Testis (tissue), 3 donors: Measurements from ENCODE around the gene HMMR. TPM values are rescaled to one million over a fixed set of nuclear protein-coding genes. Genes with fewer than 3 reads are reported as not detected.

Source experiments
- DNase-seq: peaks from one replicate; pipeline ENCODE4 v3.0.0-alpha.2; 2019
- H3K27ac ChIP-seq, 2 donors: fragments of 200-600 bp; sonication (generic); one replicate each; pipeline ENCODE4 v1.5.1; 2019
- H3K27me3 ChIP-seq: fragments of 200-600 bp; sonication (generic); one replicate; pipeline ENCODE4 v1.5.1; 2019
- H3K36me3 ChIP-seq: fragments of 200-600 bp; sonication (generic); one replicate; pipeline ENCODE4 v1.5.1; 2017; ENCODE audit warnings: low read depth; ENCODE audit errors: missing control alignments
- H3K4me1 ChIP-seq: fragments of 200-600 bp; sonication (generic); one replicate; pipeline ENCODE4 v1.5.1; 2019
- H3K4me3 ChIP-seq, 2 donors: fragments of 200-600 bp; sonication (generic); one replicate each; pipeline ENCODE4 v1.5.1; 2017 to 2019
- H3K9me3 ChIP-seq: fragments of 200-600 bp; sonication (generic); one replicate; pipeline ENCODE4 v1.5.1; 2017
- CTCF ChIP-seq, 3 experiments: fragments of 450-650 bp in 2 of 3; fragments of 200-600 bp in 1 of 3; sonication (generic) in 1 of 3; IDR thresholded peaks; one replicate each; pipeline ENCODE4 v1.5.1; 2016 to 2019; ENCODE audit warnings: antibody characterized with exemption in 3 of 3, mild to moderate bottlenecking in 2 of 3, moderate library complexity in 1 of 3
- POLR2A ChIP-seq: fragments of 450-650 bp; IDR thresholded peaks from one replicate; pipeline ENCODE4 v1.6.1; 2017; ENCODE audit warnings: antibody characterized with exemption, mild to moderate bottlenecking, moderate library complexity
- WGBS, 2 donors: methylation state at CpG; one replicate each; pipeline ENCODE4 v1.1.5; 2018; 5-methylcytosine and 5-hydroxymethylcytosine counted together
- intact Hi-C: fragments of 100-400 bp; cut with DNase I; formaldehyde crosslinking; loops from one replicate; pipeline ENCODE4 v1.15.1; 2023; ENCODE audit warnings: low total_unique reads
- polyA plus RNA-seq: library from polyadenylated mRNA; stranded (reverse); fragments of 350-450 nt; fragmentation: Illumina TruSeq; extraction: RNeasy Lipid Tissue Mini Kit (QIAGEN cat#74804); gene quantifications from one replicate; pipeline ENCODE4 v1.2.3, GENCODE V29; 2014; ENCODE audit warnings: low read depth, low replicate concordance; ENCODE audit not compliant: insufficient read depth
- total RNA-seq, 2 donors: library from RNA; depleted of rRNA; stranded (reverse); fragments of >200 nt; gene quantifications; one replicate each; pipeline ENCODE4 v1.2.3, GENCODE V29; 2016

The HMMR gene
- total and polyA plus RNA-seq, 3 donors from 2014 or later: 11.5 to 20.9 (median 14.5) TPM

- no peak for TF ChIP-seq POLR2A
- no peak for TF ChIP-seq CTCF (IDR thresholded peaks at IDR 0.05)
- Histone ChIP-seq H3K9me3 (no peaks in the 10 kb centered on the region), H3K36me3 (no peaks in the 10 kb centered on the region), H3K27me3 (no peaks in the 10 kb centered on the region), H3K4me1 (peaks cover 9% of the 10 kb centered on the region), H3K4me3 (peak overlapping the region; percentile 84 to 85), H3K27ac (peak overlapping the region in 1 of 2 donors; percentile 98)
- no peak for DNase-seq
- 25 to 31% methylated on average over 8 of the region's 8 CpGs for WGBS, 2 donors
- intact Hi-C loops: loop anchor here (10.0 kb wide), 1 partner anchor 48 kb away; no protein-coding TSS in a partner anchor
Measured at GRCh38 chr5:163502521-163502920, 42.1 kb downstream of the HMMR start.

- 1% methylated on average over 17 of the region's 17 CpGs for WGBS, 2 donors
- peak; percentile 77 for DNase-seq
- no peak for TF ChIP-seq CTCF (IDR thresholded peaks at IDR 0.05)
- no peak for TF ChIP-seq POLR2A
- Histone ChIP-seq H3K27me3 (no peaks in the 10 kb centered on the region), H3K36me3 (no peaks in the 10 kb centered on the region), H3K9me3 (no peaks in the 10 kb centered on the region), H3K27ac (peak overlapping the region; percentile 94 to 98), H3K4me1 (peaks cover 17% of the 10 kb centered on the region), H3K4me3 (peak overlapping the region; percentile 84 to 85)
- intact Hi-C loops: loop anchor here (10.0 kb wide), 1 partner anchor 49 kb away; no protein-coding TSS in a partner anchor
Measured at GRCh38 chr5:163503106-163504078, 43.0 kb downstream of the HMMR start.

- Histone ChIP-seq H3K36me3 (no peaks in the 10 kb centered on the region), H3K9me3 (no peaks in the 10 kb centered on the region), H3K27ac (peak overlapping the region; percentile 94 to 98), H3K27me3 (no peaks in the 10 kb centered on the region), H3K4me1 (peaks cover 24% of the 10 kb centered on the region), H3K4me3 (peak overlapping the region; percentile 84 to 85)
- intact Hi-C loops: loop anchor here (10.0 kb wide), 1 partner anchor 50 kb away; no protein-coding TSS in a partner anchor
- TF ChIP-seq POLR2A: no peak
- no peak for TF ChIP-seq CTCF (IDR thresholded peaks at IDR 0.05)
- 0 to 1% methylated on average over 26 to 27 of the region's 27 CpGs for WGBS, 2 donors
- peak; percentile 64 for DNase-seq
Measured at GRCh38 chr5:163504079-163504931, 43.9 kb downstream of the HMMR start.

- no peaks in the 10 kb centered on the region for H3K9me3 ChIP-seq
- intact Hi-C loops: loop anchor here (10.0 kb wide), 1 partner anchor 50 kb away; no protein-coding TSS in a partner anchor
- TF ChIP-seq CTCF (IDR thresholded peaks at IDR 0.05): no peak
- TF ChIP-seq POLR2A: no peak
- H3K27ac ChIP-seq: peak overlapping the region; percentile 94 to 98
- peaks cover 27% of the 10 kb centered on the region for H3K4me1 ChIP-seq
- WGBS, 2 donors: 1 to 2% methylated on average over 7 of the region's 7 CpGs
- no peaks in the 10 kb centered on the region for H3K27me3 ChIP-seq
- H3K4me3 ChIP-seq: peak overlapping the region; percentile 84 to 85
- no peak for DNase-seq
- no peaks in the 10 kb centered on the region for H3K36me3 ChIP-seq
Measured at GRCh38 chr5:163505049-163505367, 44.6 kb downstream of the HMMR start.
